AG08395 (cell line): ENCODE results near the gene ST7.

Experiments
- DNase-seq: peaks from one replicate; pipeline ENCODE4 v3.0.0; 2012; ENCODE audit warnings: mixed read lengths, low spot score

The ST7 gene

GRCh38 chr7:117068511-117069145, 115.3 kb downstream of the ST7 start:
- DNase-seq, result no peak

GRCh38 chr7:117069379-117069778, 116.1 kb downstream of the ST7 start:
- DNase-seq, result no peak

- no peak for DNase-seq
Observed at GRCh38 chr7:117071551-117071950, 118.2 kb downstream of the ST7 start.

GRCh38 chr7:117072620-117073118, 119.4 kb downstream of the ST7 start:
- DNase-seq, result no peak

GRCh38 chr7:117074378-117074777, 121.1 kb downstream of the ST7 start:
- no peak for DNase-seq

GRCh38 chr7:117075934-117076333, 122.6 kb downstream of the ST7 start:
- no peak for DNase-seq

GRCh38 chr7:117076426-117076943, 123.2 kb downstream of the ST7 start:
- DNase-seq, result no peak

- DNase-seq, result no peak
Observed at GRCh38 chr7:117077658-117078057, 124.4 kb downstream of the ST7 start.

GRCh38 chr7:117082647-117083046, 129.3 kb downstream of the ST7 start:
- DNase-seq, result no peak

- no peak for DNase-seq
Observed at GRCh38 chr7:117083648-117084047, 130.3 kb downstream of the ST7 start.

GRCh38 chr7:117084286-117084685, 131.0 kb downstream of the ST7 start:
- DNase-seq, result no peak

GRCh38 chr7:117085275-117085674, 132.0 kb downstream of the ST7 start:
- no peak for DNase-seq

GRCh38 chr7:117085769-117086463, 132.6 kb downstream of the ST7 start:
- peak; percentile 38 for DNase-seq

- DNase-seq, result no peak
Observed at GRCh38 chr7:117086788-117087187, 133.5 kb downstream of the ST7 start.

GRCh38 chr7:117087639-117088396, 134.5 kb downstream of the ST7 start:
- DNase-seq, result no peak

GRCh38 chr7:117088623-117089194, 135.4 kb downstream of the ST7 start:
- DNase-seq, result no peak

- no peak for DNase-seq
Observed at GRCh38 chr7:117090791-117091190, 137.5 kb downstream of the ST7 start.

GRCh38 chr7:117091721-117092120, 138.4 kb downstream of the ST7 start:
- DNase-seq, result no peak

GRCh38 chr7:117092785-117093184, 139.5 kb downstream of the ST7 start:
- DNase-seq, result peak; percentile 3

- no peak for DNase-seq
Observed at GRCh38 chr7:117094457-117094856, 141.2 kb downstream of the ST7 start.

- DNase-seq, result no peak
Observed at GRCh38 chr7:117095055-117095454, 141.8 kb downstream of the ST7 start.

GRCh38 chr7:117096330-117096729, 143.0 kb downstream of the ST7 start:
- DNase-seq, result no peak
